Stimulated activated naive B cell treated with anti-CD40 and anti-IgM and Interleukin-4, amounts not matched to agents 10 μg/mL and 1 μg/mL and 100 μg/mL, for 72 hours (primary cell): Measurements from ENCODE around the gene DDX54.

Experiments
- ATAC-seq, 2 donors: fragments of 150-1000 bp; cut with Tn5 transposase; replicated peaks; 2 replicates each; pipeline ENCODE4 v1.10.0; 2021; ENCODE audit warnings: moderate library complexity in 1 of 2
- DNase-seq: peaks from one replicate; pipeline ENCODE4 v3.0.0; 2021
- H3K27ac Mint-ChIP-seq: one replicate; pipeline ENCODE4 v1.8.0; 2022; ENCODE audit warnings: mild to moderate bottlenecking, mixed read lengths
- H3K27me3 Mint-ChIP-seq, 2 donors: one replicate each; pipeline ENCODE4 v1.8.0; 2022; ENCODE audit warnings: mixed read lengths in 2 of 2
- H3K36me3 Mint-ChIP-seq, 2 donors: one replicate each; pipeline ENCODE4 v1.8.0; 2022; ENCODE audit warnings: mixed read lengths in 2 of 2, mild to moderate bottlenecking in 1 of 2
- H3K4me1 Mint-ChIP-seq, 2 donors: one replicate each; pipeline ENCODE4 v1.8.0; 2022; ENCODE audit warnings: mixed read lengths in 2 of 2, mild to moderate bottlenecking in 1 of 2
- H3K4me3 Mint-ChIP-seq, 2 donors: one replicate each; pipeline ENCODE4 v1.8.0; 2022; ENCODE audit warnings: mild to moderate bottlenecking in 2 of 2, mixed read lengths in 2 of 2, moderate library complexity in 1 of 2
- H3K9me3 Mint-ChIP-seq, 2 donors: one replicate each; pipeline ENCODE4 v1.8.0; 2022; ENCODE audit warnings: mixed read lengths in 2 of 2, mild to moderate bottlenecking in 1 of 2

DDX54 gene

GRCh38 chr12:113185180-113186032 lies at the start of gene DDX54, which contains the start of gene RITA1:
Gene DDX54 (minus strand): TSS chr12:113185478. CDS start chr12:113185451, 27 bp downstream.
Gene RITA1 (plus strand): TSS chr12:113185721. CDS start chr12:113186747, 1,026 bp downstream.
- Mint-ChIP-seq H3K27ac (peak within 1 kb of the TSS; percentile 99), H3K36me3 (peaks cover 28 to 39% of the 10 kb centered on the region in 2 donors), H3K9me3 (no peaks in the 10 kb centered on the region), H3K4me1 (peaks cover 25 to 30% of the 10 kb centered on the region in 2 donors), H3K27me3 (no peaks in the 10 kb centered on the region), H3K4me3 (peak within 1 kb of the TSS; percentile 92 to 97)
- ATAC-seq (peak; percentile 59 to 67), DNase-seq (peak; percentile 79)

- peaks cover 62 to 93% of the 10 kb centered on the region in 2 donors for H3K4me1 Mint-ChIP-seq
- H3K36me3 Mint-ChIP-seq, result peaks cover 57 to 87% of the 10 kb centered on the region in 2 donors
- peak overlapping the region; percentile 79 for H3K27ac Mint-ChIP-seq
- ATAC-seq, result no peak
- no peak for DNase-seq
- H3K27me3 Mint-ChIP-seq, result no peaks in the 10 kb centered on the region
- no peak overlapping the region for H3K4me3 Mint-ChIP-seq
- no peaks in the 10 kb centered on the region for H3K9me3 Mint-ChIP-seq
Observed at GRCh38 chr12:113234483-113234882, 49.2 kb upstream of the DDX54 start.

GRCh38 chr12:113233967-113234366 lies 48.7 kb upstream of the DDX54 start:
- Mint-ChIP-seq H3K4me3 (no peak overlapping the region), H3K36me3 (peaks cover 60 to 85% of the 10 kb centered on the region in 2 donors), H3K27me3 (no peaks in the 10 kb centered on the region), H3K4me1 (peaks cover 60 to 93% of the 10 kb centered on the region in 2 donors), H3K9me3 (no peaks in the 10 kb centered on the region), H3K27ac (peak overlapping the region; percentile 99)
- no peak for ATAC-seq
- no peak for DNase-seq

- ATAC-seq (peak; percentile 77), DNase-seq (peak; percentile 91)
- Mint-ChIP-seq H3K27ac (peak overlapping the region; percentile 99), H3K9me3 (no peaks in the 10 kb centered on the region), H3K4me1 (peaks cover 62 to 95% of the 10 kb centered on the region in 2 donors), H3K36me3 (peaks cover 68 to 89% of the 10 kb centered on the region in 2 donors), H3K27me3 (no peaks in the 10 kb centered on the region), H3K4me3 (peak overlapping the region; percentile 68 to 74)
Observed at GRCh38 chr12:113232840-113233585, 47.7 kb upstream of the DDX54 start.

GRCh38 chr12:113232089-113232839 lies 47.0 kb upstream of the DDX54 start:
- Mint-ChIP-seq H3K27me3 (no peaks in the 10 kb centered on the region), H3K36me3 (peaks cover 71 to 91% of the 10 kb centered on the region in 2 donors), H3K27ac (peak overlapping the region; percentile 99), H3K4me1 (peaks cover 62 to 95% of the 10 kb centered on the region in 2 donors), H3K4me3 (peak overlapping the region; percentile 68 to 74), H3K9me3 (no peaks in the 10 kb centered on the region)
- ATAC-seq, result no peak
- DNase-seq, result no peak

GRCh38 chr12:113231235-113232088 lies 46.2 kb upstream of the DDX54 start:
- no peaks in the 10 kb centered on the region for H3K27me3 Mint-ChIP-seq
- peaks cover 61 to 95% of the 10 kb centered on the region in 2 donors for H3K4me1 Mint-ChIP-seq
- peaks cover 75 to 91% of the 10 kb centered on the region in 2 donors for H3K36me3 Mint-ChIP-seq
- DNase-seq (no peak), ATAC-seq (no peak)
- H3K27ac Mint-ChIP-seq, result peak overlapping the region; percentile 99
- H3K9me3 Mint-ChIP-seq, result no peaks in the 10 kb centered on the region
- peak overlapping the region in 1 of 2 donors; percentile 37 for H3K4me3 Mint-ChIP-seq

- Mint-ChIP-seq H3K36me3 (peaks cover 67 to 82% of the 10 kb centered on the region in 2 donors), H3K4me3 (peak overlapping the region; percentile 33 to 76), H3K27ac (peak overlapping the region; percentile 99)
Observed at GRCh38 chr12:113230315-113231234, 45.3 kb upstream of the DDX54 start.

GRCh38 chr12:113228394-113229028 lies 43.2 kb upstream of the DDX54 start:
- no peaks in the 10 kb centered on the region for H3K27me3 Mint-ChIP-seq
- no peak overlapping the region for H3K4me3 Mint-ChIP-seq
- no peak for DNase-seq
- H3K4me1 Mint-ChIP-seq, result peaks cover 44 to 69% of the 10 kb centered on the region in 2 donors
- no peak for ATAC-seq
- no peaks in the 10 kb centered on the region for H3K9me3 Mint-ChIP-seq
- peak overlapping the region; percentile 99 for H3K27ac Mint-ChIP-seq
- H3K36me3 Mint-ChIP-seq, result peaks cover 53 to 65% of the 10 kb centered on the region in 2 donors

More at GRCh38 chr12:113230315-113231234, 45.3 kb upstream of the DDX54 start:
- Mint-ChIP-seq H3K27me3 (no peaks in the 10 kb centered on the region), H3K4me1 (peaks cover 54 to 87% of the 10 kb centered on the region in 2 donors), H3K9me3 (no peaks in the 10 kb centered on the region)
- ATAC-seq, result no peak
- DNase-seq, result no peak

- no peak for ATAC-seq
- peak overlapping the region in 1 of 2 donors; percentile 13 for H3K4me3 Mint-ChIP-seq
- peaks cover 41 to 69% of the 10 kb centered on the region in 2 donors for H3K4me1 Mint-ChIP-seq
- no peaks in the 10 kb centered on the region for H3K27me3 Mint-ChIP-seq
- no peaks in the 10 kb centered on the region for H3K9me3 Mint-ChIP-seq
- DNase-seq, result no peak
- peak overlapping the region; percentile 99 for H3K27ac Mint-ChIP-seq
- peaks cover 47 to 58% of the 10 kb centered on the region in 2 donors for H3K36me3 Mint-ChIP-seq
Observed at GRCh38 chr12:113227686-113228391, 42.6 kb upstream of the DDX54 start.

- H3K4me1 Mint-ChIP-seq, result peaks cover 38 to 69% of the 10 kb centered on the region in 2 donors
- no peaks in the 10 kb centered on the region for H3K27me3 Mint-ChIP-seq
- H3K36me3 Mint-ChIP-seq, result peaks cover 49 to 59% of the 10 kb centered on the region in 2 donors
- ATAC-seq (no peak), DNase-seq (no peak)
- H3K9me3 Mint-ChIP-seq, result no peaks in the 10 kb centered on the region
- H3K4me3 Mint-ChIP-seq, result no peak overlapping the region
- peak overlapping the region; percentile 93 for H3K27ac Mint-ChIP-seq
Observed at GRCh38 chr12:113226696-113227568, 41.7 kb upstream of the DDX54 start.

GRCh38 chr12:113224955-113225354 lies 39.7 kb upstream of the DDX54 start:
- H3K36me3 Mint-ChIP-seq, result peaks cover 39 to 47% of the 10 kb centered on the region in 2 donors
- H3K4me3 Mint-ChIP-seq, result no peak overlapping the region
- H3K9me3 Mint-ChIP-seq, result no peaks in the 10 kb centered on the region
- no peak for ATAC-seq
- no peak for DNase-seq
- H3K27ac Mint-ChIP-seq, result peak overlapping the region; percentile 25
- H3K27me3 Mint-ChIP-seq, result no peaks in the 10 kb centered on the region
- peaks cover 30 to 68% of the 10 kb centered on the region in 2 donors for H3K4me1 Mint-ChIP-seq
